ENCODE results near the gene GPA33. TPM values are rescaled to one million over a fixed set of nuclear protein-coding genes. Genes with fewer than 3 reads are reported as not detected.

The GPA33 gene
- total RNA-seq, 1 experiment from 2014 or later = not detected

DNA sequence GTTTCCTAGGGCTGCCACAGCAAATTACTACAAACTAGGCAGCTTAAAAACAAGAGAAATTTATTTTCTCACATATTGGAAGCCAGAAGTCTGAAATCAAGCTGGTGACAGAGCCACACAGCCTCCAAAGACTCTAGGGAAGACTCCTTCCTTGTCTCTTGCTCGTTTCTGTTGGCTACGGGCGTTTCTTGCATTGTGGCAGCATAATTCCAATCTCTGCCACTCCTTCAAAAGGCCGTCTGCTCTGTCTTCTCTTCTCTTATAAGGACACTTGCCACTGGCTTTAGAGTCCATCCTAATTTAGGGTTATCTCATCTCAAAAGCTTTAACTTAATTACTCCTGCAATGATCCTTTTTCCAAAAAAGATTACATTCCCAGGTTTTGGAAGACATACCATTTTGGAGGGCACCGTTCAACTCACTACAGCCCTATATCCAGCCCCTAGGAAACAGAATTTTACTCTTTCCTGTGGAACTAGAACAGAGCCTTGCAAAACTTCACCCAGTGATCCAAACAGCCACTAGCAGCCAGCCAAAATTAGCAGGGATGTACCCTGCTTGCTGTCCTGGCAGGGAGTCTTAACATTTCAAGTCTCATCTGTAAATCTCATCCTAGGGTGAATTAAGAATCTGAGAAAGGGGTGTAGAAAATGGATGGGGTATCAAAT is 12.9 kb upstream of the GPA33 start:
- Histone ChIP-seq H2BK15ac (ENCODE audit: low read depth, low read length) (no peak overlapping the region), H2AK5ac (ENCODE audit: insufficient read length, low read length) (no peak overlapping the region), H3K4ac (ENCODE audit: low read depth, low read length) (no peak overlapping the region), H2BK120ac (ENCODE audit: low read depth, low read length, poor library complexity, severe bottlenecking) (no peak overlapping the region), H3K23ac (ENCODE audit: insufficient read length, low read depth, low read length) (no peak overlapping the region), H3K9ac (ENCODE audit: extremely low read depth, insufficient read length, low read length) (no peak overlapping the region), H3K56ac (ENCODE audit: insufficient read length, low read depth, low read length) (no peak overlapping the region), H3K4me2 (ENCODE audit: insufficient read depth, insufficient read length, low read length) (no peak overlapping the region), H2BK12ac (ENCODE audit: insufficient read length, low read depth, low read length) (no peak overlapping the region), H3K27me3 (ENCODE audit: insufficient read depth, low read length) (no peaks in the 10 kb centered on the region), H3T11ph (ENCODE audit: low read length) (no peak overlapping the region), H3K9me3 (ENCODE audit: control insufficient read depth, low read depth, low read length) (no peaks in the 10 kb centered on the region), H3K4me1 (ENCODE audit: insufficient read depth, low read length) (peaks cover 15% of the 10 kb centered on the region; the same call in 1 of the 2 replicates), H3K27ac (ENCODE audit: insufficient read length, low read depth, low read length) (no peak overlapping the region), H4K5ac (ENCODE audit: insufficient read length, low read depth, low read length) (no peak overlapping the region), H3K79me2 (ENCODE audit: insufficient read depth, low read length) (no peaks in the 10 kb centered on the region), H3K23me2 (ENCODE audit: insufficient read length, low read depth, low read length, poor library complexity, severe bottlenecking) (no peaks in the 10 kb centered on the region), H3K79me1 (ENCODE audit: insufficient read depth, low read depth, low read length, poor library complexity, severe bottlenecking) (no peaks in the 10 kb centered on the region), H3K18ac (ENCODE audit: insufficient read length, low read depth, low read length) (peak overlapping the region; percentile 23), H4K91ac (ENCODE audit: insufficient read length, low read depth, low read length) (no peak overlapping the region), H2BK20ac (ENCODE audit: low read depth, low read length, poor library complexity, severe bottlenecking) (no peak overlapping the region), H2AFZ (ENCODE audit: low read length) (no peak overlapping the region), H2BK5ac (ENCODE audit: insufficient read length, low read length) (no peak overlapping the region), H4K8ac (replicated peaks; ENCODE audit: insufficient read length, low read depth, low read length) (no peak overlapping the region), H4K20me1 (ENCODE audit: control insufficient read depth, insufficient read depth, insufficient read length) (no peaks in the 10 kb centered on the region), H3K14ac (ENCODE audit: insufficient read depth, low read length) (no peak overlapping the region)
- no peaks in the 10 kb centered on the region; a peak in 1 of 5 replicates for H3K9me3 Mint-ChIP-seq
- no peak for DNase-seq
- TF ChIP-seq, protein P1, sequence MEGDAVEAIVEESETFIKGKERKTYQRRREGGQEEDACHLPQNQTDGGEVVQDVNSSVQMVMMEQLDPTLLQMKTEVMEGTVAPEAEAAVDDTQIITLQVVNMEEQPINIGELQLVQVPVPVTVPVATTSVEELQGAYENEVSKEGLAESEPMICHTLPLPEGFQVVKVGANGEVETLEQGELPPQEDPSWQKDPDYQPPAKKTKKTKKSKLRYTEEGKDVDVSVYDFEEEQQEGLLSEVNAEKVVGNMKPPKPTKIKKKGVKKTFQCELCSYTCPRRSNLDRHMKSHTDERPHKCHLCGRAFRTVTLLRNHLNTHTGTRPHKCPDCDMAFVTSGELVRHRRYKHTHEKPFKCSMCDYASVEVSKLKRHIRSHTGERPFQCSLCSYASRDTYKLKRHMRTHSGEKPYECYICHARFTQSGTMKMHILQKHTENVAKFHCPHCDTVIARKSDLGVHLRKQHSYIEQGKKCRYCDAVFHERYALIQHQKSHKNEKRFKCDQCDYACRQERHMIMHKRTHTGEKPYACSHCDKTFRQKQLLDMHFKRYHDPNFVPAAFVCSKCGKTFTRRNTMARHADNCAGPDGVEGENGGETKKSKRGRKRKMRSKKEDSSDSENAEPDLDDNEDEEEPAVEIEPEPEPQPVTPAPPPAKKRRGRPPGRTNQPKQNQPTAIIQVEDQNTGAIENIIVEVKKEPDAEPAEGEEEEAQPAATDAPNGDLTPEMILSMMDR (conservative IDR thresholded peaks at IDR 0.05) = no peak
- H3K27me3 Mint-ChIP-seq (ENCODE audit: low read depth) = no peaks in the 10 kb centered on the region
- whole genome bisulfite sequencing (ENCODE audit: extremely low coverage, insufficient read length, low lambda C conversion rate) = no CpG with 5 or more reads among the region's 5 CpGs
- H3K36me3 Mint-ChIP-seq (ENCODE audit: insufficient read depth in 1 of 3, low read depth in 3 of 3) = peaks cover 0 to 8% (median 0%) of the 10 kb centered on the region in 3 experiments; a peak in 1 of 7 replicates
- H3K4me1 Mint-ChIP-seq = peaks cover 38 to 48% of the 10 kb centered on the region in 2 experiments
- peak overlapping the region in 2 of 3 experiments; percentile 4 to 5; a peak in 3 of 7 replicates for H3K27ac Mint-ChIP-seq
- H3K4me3 Mint-ChIP-seq = no peak overlapping the region
